C4-2B (cell line): ENCODE measurements around the gene MTUS2.

Source experiments
- CTCF ChIP-seq: fragments of 450-650 bp; conservative IDR thresholded peaks from 2 replicates; pipeline ENCODE4 v1.5.1; 2017; ENCODE audit warnings: mild to moderate bottlenecking
- ZFX ChIP-seq: fragments of 450-650 bp; IDR thresholded peaks from 2 replicates; pipeline ENCODE4 v1.6.1; 2017

GRCh38 chr13:29103065-29103800 is 283.1 kb downstream of the MTUS2 start:
- TF ChIP-seq CTCF (no peak), ZFX (no peak)
